ENCODE measurements around the gene SGO1.

- TF ChIP-seq CTCF (IDR thresholded peaks at IDR 0.05) (no peak), ZFX (IDR thresholded peaks at IDR 0.05; ENCODE audit: borderline replicate concordance) (no peak)
Measured at GRCh38 chr3:20235796-20236195, 49.8 kb upstream of the SGO1 start.

Data from 22Rv1 (cell line).